Aorta (tissue), 5 donors: ENCODE measurements around the gene TM7SF2. TPM values are rescaled to one million over a fixed set of nuclear protein-coding genes. Genes with fewer than 3 reads are reported as not detected.

Source experiments
- ATAC-seq: fragments of 200-7000 bp; cut with Tn5 transposase; one replicate; pipeline ENCODE4 v1.9.1; 2022; ENCODE audit warnings: moderate library complexity; ENCODE audit not compliant: low FRiP score
- DNase-seq, 2 donors: peaks; one replicate each; pipeline ENCODE4 v3.0.0-alpha.2; 2020
- H3K27ac ChIP-seq, 2 donors: one replicate each; pipeline ENCODE4 v1.5.1; 2013; ENCODE audit warnings: low read length in 2 of 2, mild to moderate bottlenecking in 2 of 2, moderate library complexity in 2 of 2, control low read depth in 1 of 2, inconsistent platforms in 1 of 2, low read depth in 1 of 2
- H3K27me3 ChIP-seq, 2 donors: one replicate each; pipeline ENCODE4 v1.6.1; 2013; ENCODE audit warnings: control low read depth in 1 of 2, low read length in 1 of 2, mild to moderate bottlenecking in 1 of 2, moderate library complexity in 1 of 2; ENCODE audit not compliant: insufficient read depth in 2 of 2, control insufficient read depth in 1 of 2
- H3K36me3 ChIP-seq, 2 donors: one replicate each; pipeline ENCODE4 v1.6.1; 2013; ENCODE audit warnings: control low read depth in 1 of 2, low read length in 1 of 2, mild to moderate bottlenecking in 1 of 2; ENCODE audit not compliant: insufficient read depth in 2 of 2, control insufficient read depth in 1 of 2
- H3K4me1 ChIP-seq, 2 donors: one replicate each; pipeline ENCODE4 v1.6.1; 2013; ENCODE audit warnings: low read length in 2 of 2, control low read depth in 1 of 2, mild to moderate bottlenecking in 1 of 2, moderate library complexity in 1 of 2; ENCODE audit not compliant: insufficient read depth in 2 of 2, control insufficient read depth in 1 of 2
- H3K4me3 ChIP-seq, 2 donors: one replicate each; pipeline ENCODE4 v1.5.1; 2013; ENCODE audit warnings: low read length in 2 of 2, control low read depth in 1 of 2, mild to moderate bottlenecking in 1 of 2
- H3K9me3 ChIP-seq: one replicate; pipeline ENCODE4 v1.6.1; 2013; ENCODE audit warnings: mild to moderate bottlenecking, low read length; ENCODE audit not compliant: control insufficient read depth
- WGBS, 2 donors: extraction: QIAGEN DNeasy Blood & Tissue Kit; methylation state at CpG; one replicate each; pipeline ENCODE4 v1.1.7; 2013; 5-methylcytosine and 5-hydroxymethylcytosine counted together
- intact Hi-C, 2 donors: fragments of 100-400 bp; cut with DNase I; formaldehyde crosslinking; loops; one replicate each; pipeline versions ENCODE4 v1.14.2 to v1.15.0; 2022
- polyA plus RNA-seq, 2 donors: library from polyadenylated mRNA; stranded (reverse); fragments of 200-250 nt; gene quantifications; one replicate each; pipeline ENCODE4 v1.2.3, GENCODE V29; 2013
- total RNA-seq, 2 donors: library from RNA; stranded (reverse); fragmentation: NEBNext Ultra II Directional; extraction: Animal tissue kit (Norgen Biotek cat#: 25700); gene quantifications; one replicate each; pipeline ENCODE4 v1.2.1, GENCODE V29; 2021
- donor health status: healthy with polysubstance abuse.
- donor health status: Bipolar disorder and iron deficiency.
- donor health status: DM: no; HTN: no; CAD: no.
- donor health status: DM: no; HTN: no; CAD: no.
- donor health status: DM: yes; HTN: yes; CAD: no.

Gene TM7SF2
- total and polyA plus RNA-seq, 4 donors, result 4.0 to 11.8 (median 6.2) TPM

- ATAC-seq (no peak), DNase-seq (peak in 1 of 2 donors; percentile 46)
- H3K36me3 ChIP-seq, result peaks cover 7 to 17% of the 10 kb centered on the region in 2 donors
- no peak overlapping the region for H3K4me3 ChIP-seq
- intact Hi-C loops, result no loop called here
- no peaks in the 10 kb centered on the region for H3K27me3 ChIP-seq
- 72 to 75% methylated on average over 15 of the region's 15 CpGs for WGBS, 2 donors
- H3K27ac ChIP-seq, result no peak overlapping the region
- H3K4me1 ChIP-seq, result no peaks in the 10 kb centered on the region
- H3K9me3 ChIP-seq, result no peaks in the 10 kb centered on the region
Observed at GRCh38 chr11:65128182-65129145, 16.8 kb downstream of the TM7SF2 start.

GRCh38 chr11:65129649-65130441 lies 18.2 kb downstream of the TM7SF2 start:
- DNase-seq, result peak in 1 of 2 donors; percentile 44
- peaks cover 7 to 17% of the 10 kb centered on the region in 2 donors for H3K36me3 ChIP-seq
- WGBS, 2 donors, result 81 to 84% methylated on average over 13 of the region's 13 CpGs
- no peak overlapping the region for H3K27ac ChIP-seq
- H3K9me3 ChIP-seq, result no peaks in the 10 kb centered on the region
- intact Hi-C loops, result no loop called here
- no peaks in the 10 kb centered on the region for H3K4me1 ChIP-seq
- no peak overlapping the region for H3K4me3 ChIP-seq
- H3K27me3 ChIP-seq, result no peaks in the 10 kb centered on the region
- no peak for ATAC-seq

GRCh38 chr11:65130631-65131416 lies 19.2 kb downstream of the TM7SF2 start:
- H3K27ac ChIP-seq, result no peak overlapping the region
- no peak overlapping the region for H3K4me3 ChIP-seq
- no peaks in the 10 kb centered on the region for H3K4me1 ChIP-seq
- H3K9me3 ChIP-seq, result no peaks in the 10 kb centered on the region
- no peak for ATAC-seq
- intact Hi-C loops, result no loop called here
- H3K27me3 ChIP-seq, result no peaks in the 10 kb centered on the region
- peaks cover 7 to 17% of the 10 kb centered on the region in 2 donors for H3K36me3 ChIP-seq
- WGBS, 2 donors, result 79% methylated on average over 19 of the region's 19 CpGs
- DNase-seq, result peak in 1 of 2 donors; percentile 42

GRCh38 chr11:65131417-65131776 lies 19.7 kb downstream of the TM7SF2 start:
- intact Hi-C loops, result no loop called here
- Histone ChIP-seq H3K27me3 (no peaks in the 10 kb centered on the region), H3K27ac (no peak overlapping the region), H3K9me3 (no peaks in the 10 kb centered on the region), H3K4me3 (no peak overlapping the region), H3K36me3 (peaks cover 7 to 17% of the 10 kb centered on the region in 2 donors), H3K4me1 (no peaks in the 10 kb centered on the region)
- 73 to 79% methylated on average over 3 of the region's 3 CpGs for WGBS, 2 donors
- peak in 1 of 2 donors; percentile 36 for DNase-seq
- no peak for ATAC-seq

GRCh38 chr11:65131895-65132237 lies 20.2 kb downstream of the TM7SF2 start:
- Histone ChIP-seq H3K27ac (no peak overlapping the region), H3K9me3 (no peaks in the 10 kb centered on the region), H3K4me1 (no peaks in the 10 kb centered on the region), H3K27me3 (no peaks in the 10 kb centered on the region), H3K4me3 (no peak overlapping the region), H3K36me3 (peaks cover 7 to 16% of the 10 kb centered on the region in 2 donors)
- ATAC-seq, result no peak
- no peak for DNase-seq
- intact Hi-C loops, result no loop called here
- 79 to 85% methylated on average over 6 of the region's 6 CpGs for WGBS, 2 donors

- no peaks in the 10 kb centered on the region for H3K4me1 ChIP-seq
- ATAC-seq (no peak), DNase-seq (peak in 1 of 2 donors; percentile 30)
- no peaks in the 10 kb centered on the region for H3K27me3 ChIP-seq
- 71 to 72% methylated on average over 10 of the region's 10 CpGs for whole genome bisulfite sequencing, 2 donors
- no peaks in the 10 kb centered on the region for H3K9me3 ChIP-seq
- no peak overlapping the region for H3K4me3 ChIP-seq
- peaks cover 7 to 15% of the 10 kb centered on the region in 2 donors for H3K36me3 ChIP-seq
- intact Hi-C loops, result no loop called here
- H3K27ac ChIP-seq, result no peak overlapping the region
Observed at GRCh38 chr11:65132238-65132987, 20.7 kb downstream of the TM7SF2 start.

GRCh38 chr11:65132988-65133700 lies 21.5 kb downstream of the TM7SF2 start:
- Histone ChIP-seq H3K36me3 (peaks cover 4 to 12% of the 10 kb centered on the region in 2 donors), H3K27me3 (no peaks in the 10 kb centered on the region), H3K4me1 (no peaks in the 10 kb centered on the region), H3K9me3 (no peaks in the 10 kb centered on the region), H3K4me3 (peak overlapping the region; percentile 38 to 68), H3K27ac (no peak overlapping the region)
- ATAC-seq (no peak), DNase-seq (peak; percentile 56 to 61)
- 34 to 36% methylated on average over 18 of the region's 18 CpGs for WGBS, 2 donors
- intact Hi-C loops, result no loop called here
